GM18873 (cell line): Measurements from ENCODE around the gene ARHGEF16.

Experiments used
- ATAC-seq: cut with Tn5 transposase; IDR thresholded peaks from one replicate; pipeline ENCODE4 v1.9.1; 2021; ENCODE audit warnings: mild to moderate bottlenecking, moderate library complexity, moderate number of reproducible peaks; ENCODE audit not compliant: unreplicated experiment, low FRiP score

ARHGEF16 gene

DNA sequence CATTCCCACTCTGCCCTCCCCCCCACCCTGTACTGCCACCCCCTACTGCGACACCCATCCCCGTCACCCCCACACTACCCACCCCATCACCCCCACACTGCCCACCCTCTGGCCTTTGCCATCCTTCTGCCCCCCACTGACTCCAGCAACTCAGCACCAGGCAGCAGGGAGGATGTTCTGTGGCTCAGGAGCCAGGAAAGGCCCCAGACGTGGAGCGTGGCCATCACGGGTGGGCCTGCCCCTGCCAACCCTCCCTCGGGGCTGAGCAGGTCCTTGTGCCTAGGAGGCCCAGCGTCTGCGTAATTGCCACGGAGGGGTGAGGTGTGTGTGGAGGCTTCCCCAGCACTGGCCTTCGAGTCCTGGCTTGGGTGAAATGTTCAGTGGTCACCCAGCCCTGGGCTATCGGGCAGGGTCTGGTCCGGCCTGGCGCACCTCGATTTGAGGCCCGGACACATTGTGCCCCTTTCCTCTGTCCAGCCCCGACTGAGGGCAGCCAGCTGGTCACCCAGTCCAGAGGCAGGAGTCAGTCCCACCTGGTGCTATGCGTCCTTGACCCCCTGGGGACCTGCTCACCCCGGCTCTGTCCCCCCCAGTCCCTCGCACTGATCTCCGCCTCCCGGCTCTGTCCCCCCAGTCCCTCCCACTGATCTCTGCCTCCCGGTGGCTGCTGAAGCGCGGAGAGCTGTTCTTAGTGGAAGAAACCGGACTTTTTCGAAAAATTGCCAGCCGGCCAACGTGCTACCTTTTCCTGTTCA, 23.0 kb downstream of the ARHGEF16 start:
- no peak for ATAC-seq

- ATAC-seq, result no peak
Observed at GRCh38 chr1:3478187-3478586, 23.7 kb downstream of the ARHGEF16 start.

DNA sequence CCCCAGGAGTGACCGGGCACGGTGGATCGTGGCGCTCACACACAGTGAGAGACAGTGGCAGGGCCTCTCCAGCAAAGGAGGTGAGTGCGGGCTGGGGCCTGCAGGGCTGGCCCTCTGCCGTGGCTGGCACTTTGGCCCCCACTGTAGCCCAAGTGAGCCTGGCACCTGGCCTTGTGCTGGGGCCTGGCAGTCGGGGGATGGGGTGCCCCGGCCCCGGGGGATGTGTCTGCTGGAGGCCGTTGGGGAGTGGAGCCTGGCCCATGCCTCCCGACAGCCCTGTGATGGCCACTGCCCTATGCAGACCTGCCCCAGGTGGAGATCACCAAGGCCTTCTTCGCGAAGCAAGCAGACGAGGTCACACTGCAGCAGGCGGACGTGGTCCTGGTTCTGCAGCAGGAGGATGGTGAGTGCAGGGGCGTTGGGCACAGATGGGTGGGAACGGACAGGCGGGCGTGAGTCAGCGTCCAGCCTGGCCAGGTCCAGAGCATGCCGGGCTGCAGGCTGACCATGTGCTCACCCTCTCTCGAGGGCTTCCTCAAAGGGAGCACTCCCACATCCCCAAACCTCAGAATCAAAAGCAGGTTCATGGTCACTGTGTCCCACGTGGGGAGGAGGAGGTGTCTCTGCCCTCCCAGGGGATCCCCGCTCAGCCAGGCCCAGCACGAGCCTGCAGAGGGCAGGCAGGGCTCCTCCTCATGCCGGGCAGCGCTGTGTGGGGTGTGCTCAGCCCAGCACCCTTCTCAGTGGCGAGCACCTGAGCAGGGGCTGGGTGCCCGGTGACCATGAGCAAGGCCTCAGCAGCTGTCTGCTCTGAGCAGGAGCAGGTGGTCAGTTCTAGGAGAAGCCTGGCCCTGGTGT, 25.3 kb downstream of the ARHGEF16 start:
- no peak for ATAC-seq

GRCh38 chr1:3480369-3480719, 25.9 kb downstream of the ARHGEF16 start:
- no peak for ATAC-seq

- ATAC-seq, result no peak
Observed at GRCh38 chr1:3481046-3481445, 26.6 kb downstream of the ARHGEF16 start.

- ATAC-seq, result no peak
Observed at GRCh38 chr1:3481836-3482375, 27.4 kb downstream of the ARHGEF16 start.

GRCh38 chr1:3482378-3482849, 27.9 kb downstream of the ARHGEF16 start:
- no peak for ATAC-seq

- no peak for ATAC-seq
Observed at GRCh38 chr1:3483380-3483779, 28.9 kb downstream of the ARHGEF16 start.

DNA sequence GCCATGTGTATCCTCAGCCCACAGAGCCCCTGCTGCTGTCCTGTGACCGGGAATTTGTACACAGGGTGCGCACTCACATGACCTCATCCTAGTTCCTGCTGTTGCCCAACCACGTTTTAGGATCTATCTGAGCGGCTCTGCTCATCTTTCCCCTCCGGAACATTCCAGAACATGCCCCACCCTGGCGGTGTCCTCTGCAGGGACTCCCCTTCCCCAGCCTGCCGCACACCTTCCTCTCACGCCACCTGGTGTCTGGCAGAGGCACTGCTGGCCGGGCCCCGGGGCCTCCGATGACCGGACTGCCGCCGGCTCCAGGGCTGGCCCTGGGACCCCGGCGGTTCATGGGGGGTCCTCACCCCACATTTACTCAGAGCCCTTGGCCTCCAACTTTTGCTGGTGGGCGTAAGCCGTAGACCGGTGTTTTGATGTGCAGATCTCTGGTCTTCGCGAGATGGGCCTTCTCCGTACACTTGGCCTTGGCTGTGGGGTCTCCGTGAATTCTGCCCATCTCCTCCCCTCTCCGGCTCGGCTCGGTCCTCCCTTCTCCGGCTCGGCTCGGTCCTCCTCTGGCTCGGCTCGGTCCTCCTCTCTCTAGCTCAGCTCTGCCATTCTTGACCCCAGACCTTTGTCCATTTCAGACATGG, 29.5 kb downstream of the ARHGEF16 start:
- ATAC-seq, result no peak

- ATAC-seq, result no peak
Observed at GRCh38 chr1:3485016-3485415, 30.6 kb downstream of the ARHGEF16 start.

GRCh38 chr1:3488432-3488831, 34.0 kb downstream of the ARHGEF16 start:
- ATAC-seq, result no peak

DNA sequence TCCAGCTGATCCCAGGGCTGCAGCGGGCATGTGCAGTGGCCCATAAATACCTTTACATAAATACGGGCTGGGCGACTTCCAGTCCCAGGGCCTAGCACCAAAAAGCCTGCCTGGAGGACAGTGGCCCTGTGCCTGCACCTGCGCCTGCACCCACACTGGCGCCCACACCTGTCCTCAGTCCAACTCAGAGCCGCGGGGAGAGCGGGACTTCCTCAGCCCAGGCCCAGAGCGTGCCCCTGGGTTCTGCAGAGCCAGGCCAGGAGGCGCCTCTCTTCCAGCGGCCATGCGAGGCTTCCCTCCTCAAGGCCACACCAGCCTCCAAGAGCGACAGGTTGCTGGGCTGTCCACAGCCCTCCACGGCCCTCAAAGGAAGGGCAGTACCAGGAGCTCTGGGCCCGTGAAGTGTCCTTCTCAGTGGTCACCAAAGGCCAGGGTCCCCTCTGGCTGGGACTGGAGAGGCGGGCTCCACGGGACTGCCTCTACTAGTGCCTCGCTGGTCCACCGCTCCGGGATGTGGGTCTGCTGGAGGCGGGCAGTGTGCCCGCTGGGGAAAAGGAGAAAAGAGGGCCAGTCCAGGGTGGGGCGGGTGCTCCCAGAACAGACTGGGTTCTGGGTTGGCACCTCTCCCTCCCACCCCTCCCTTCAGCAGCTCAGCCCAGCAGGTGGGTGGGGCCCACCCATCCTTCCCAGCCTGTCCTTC, 35.7 kb downstream of the ARHGEF16 start:
- no peak for ATAC-seq

DNA sequence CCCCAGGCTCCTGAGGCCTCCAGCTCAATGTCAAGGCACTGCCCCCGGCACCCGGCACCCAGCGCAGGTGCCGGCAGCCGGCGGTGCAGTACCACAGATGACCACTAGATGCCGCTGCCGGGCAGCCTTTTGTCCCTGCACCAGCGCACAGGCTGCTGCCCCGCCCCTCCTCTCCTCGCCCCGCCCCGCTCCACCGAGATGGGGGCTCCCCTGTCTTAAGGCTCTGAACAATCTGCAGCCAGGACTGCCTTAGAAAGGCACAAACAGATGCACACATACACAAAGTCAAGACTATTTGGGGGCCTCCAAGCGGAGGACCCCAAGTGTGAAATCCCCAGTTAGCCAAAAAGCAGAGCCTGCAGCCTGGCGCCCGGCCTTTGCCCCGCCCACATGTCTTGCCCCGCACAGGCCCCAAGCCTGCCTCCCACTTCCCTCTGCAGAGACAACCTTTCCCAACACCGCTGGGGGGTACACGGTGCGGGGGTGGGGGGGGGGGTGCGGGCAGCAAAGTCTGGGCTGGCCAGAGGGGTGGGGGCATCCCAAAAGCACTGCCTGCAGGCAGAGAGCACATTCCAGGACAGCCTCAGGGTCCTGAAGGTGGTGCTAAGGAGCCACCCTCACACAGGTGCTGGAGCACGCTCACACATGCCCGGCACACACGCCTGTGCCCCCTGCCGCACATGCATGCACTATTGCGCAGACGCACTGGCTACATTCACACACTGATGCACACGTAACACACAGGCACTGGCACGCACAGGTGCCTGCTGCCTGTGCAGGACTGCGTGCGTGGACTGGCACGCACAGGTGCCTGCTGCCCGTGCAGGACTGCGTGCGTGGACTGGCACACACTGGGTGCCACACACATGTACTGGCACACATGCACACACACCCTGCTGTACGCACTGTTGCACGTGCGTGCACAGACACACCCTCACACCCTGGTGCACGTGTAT, 37.1 kb downstream of the ARHGEF16 start:
- no peak for ATAC-seq

GRCh38 chr1:3492545-3493246, 38.2 kb downstream of the ARHGEF16 start:
- no peak for ATAC-seq

DNA sequence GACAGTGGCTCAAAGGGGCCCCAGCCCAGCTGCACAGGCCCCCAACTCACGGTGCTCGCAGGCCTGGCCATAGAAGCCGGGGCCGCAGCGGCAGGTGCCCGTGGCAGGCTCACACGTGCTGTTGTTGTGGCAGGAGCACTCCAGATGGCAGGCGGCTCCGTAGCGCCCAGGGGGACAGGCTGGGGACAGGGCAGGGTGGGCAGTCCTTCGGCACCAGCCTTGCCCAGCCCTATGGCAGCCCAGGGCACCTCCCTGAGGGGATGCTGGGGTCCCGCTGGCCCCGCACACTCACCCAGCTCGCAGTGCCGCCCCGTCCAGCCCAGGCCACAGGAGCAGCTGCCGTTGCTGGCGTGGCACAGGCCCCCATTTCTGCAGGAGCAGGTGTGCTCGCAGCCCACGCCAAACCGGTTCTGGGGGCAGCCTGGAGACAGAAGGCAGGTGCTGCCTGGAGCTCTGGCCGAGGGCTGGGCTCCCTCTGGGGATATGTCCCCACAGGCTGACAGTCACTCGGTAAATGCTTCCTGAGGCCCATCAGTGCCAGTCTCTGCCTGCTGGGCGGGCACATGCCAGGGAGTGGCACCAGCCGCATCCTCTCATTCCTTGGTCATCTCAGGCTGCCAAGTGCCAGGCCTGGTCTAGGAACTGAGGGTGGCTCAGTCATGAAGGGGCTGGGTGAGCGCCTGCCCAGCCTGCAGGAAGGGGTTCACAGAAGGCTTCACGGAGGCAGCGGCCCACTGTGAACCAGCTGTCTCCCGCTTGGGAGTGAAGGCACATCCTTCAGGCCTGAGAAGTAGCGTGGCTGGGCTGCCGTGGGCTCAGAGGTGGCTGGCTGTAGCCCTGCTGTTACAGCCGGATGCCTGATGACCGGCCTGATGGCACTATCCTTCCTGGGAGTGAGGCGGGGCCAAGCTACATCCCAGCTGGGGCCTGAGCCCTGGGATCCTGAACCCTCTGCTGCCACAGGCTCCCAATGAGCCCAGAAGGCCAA, 40.1 kb downstream of the ARHGEF16 start:
- ATAC-seq, result no peak

DNA sequence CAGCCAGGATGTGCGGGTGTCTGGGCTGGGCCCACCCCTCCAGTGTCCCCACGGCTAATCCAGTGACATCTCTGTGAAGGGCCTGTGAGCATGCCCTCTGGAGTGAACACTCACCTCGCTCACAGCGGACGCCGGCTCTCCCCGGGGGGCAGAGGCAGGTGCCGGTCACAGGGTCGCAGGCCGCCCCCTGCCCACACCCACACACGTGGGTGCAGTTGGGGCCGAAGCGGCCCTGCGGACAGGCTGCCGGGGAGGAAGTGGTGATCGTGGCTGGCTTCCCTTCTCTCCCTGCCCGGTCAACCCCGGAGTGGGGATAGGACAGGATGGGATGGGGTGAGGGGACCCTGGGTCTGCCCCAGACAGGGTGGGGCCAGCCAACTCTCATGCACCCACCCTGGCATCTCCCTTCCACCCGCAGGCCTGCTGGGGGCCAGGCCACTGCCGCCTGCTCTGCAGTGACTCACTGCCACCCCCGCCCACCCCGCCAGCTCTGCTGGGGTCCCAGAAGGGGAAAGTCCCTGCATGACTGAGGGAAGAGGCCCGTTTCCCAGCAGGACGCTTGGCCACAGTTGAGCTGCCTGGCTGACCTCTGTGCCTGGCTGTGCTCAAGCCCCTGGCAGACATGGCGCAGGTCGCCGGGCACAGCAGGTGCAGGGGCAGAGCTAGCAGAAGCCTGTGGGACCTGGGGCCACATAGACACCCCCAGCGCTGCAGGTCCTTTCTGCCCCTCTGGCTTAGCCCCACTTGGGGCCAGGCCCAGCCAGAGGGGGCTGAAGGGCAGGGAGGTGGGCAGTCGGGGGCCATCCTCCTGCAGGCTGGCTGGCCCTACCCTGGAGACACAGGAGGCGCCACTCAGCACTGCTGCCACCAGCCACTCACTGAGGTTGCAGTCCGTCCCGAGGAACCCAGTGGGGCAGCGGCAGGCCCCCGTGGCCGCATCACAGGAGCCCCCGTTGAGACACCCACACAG, 41.6 kb downstream of the ARHGEF16 start:
- ATAC-seq, result no peak
